Measurements from ENCODE around the gene IRX4. TPM values are rescaled to one million over a fixed set of nuclear protein-coding genes. Genes with fewer than 3 reads are reported as not detected.

IRX4 gene
- total RNA-seq, 4 donors from 2014 or later, result not detected

- no peaks in the 10 kb centered on the region for H3K4me1 ChIP-seq
- H3K4me3 ChIP-seq, result no peak overlapping the region
- TF ChIP-seq POLR2A (IDR thresholded peaks at IDR 0.05) (no peak), CTCF (IDR thresholded peaks at IDR 0.05) (no peak)
- no peaks in the 10 kb centered on the region for H3K9me3 ChIP-seq
- H3K27ac ChIP-seq, result no peak overlapping the region
- no peaks in the 10 kb centered on the region for H3K36me3 ChIP-seq
- H3K27me3 ChIP-seq, result no peaks in the 10 kb centered on the region
- DNase-seq, result peak in 1 of 3 donors; percentile 9
These were observed 47.9 kb downstream of the IRX4 start for GRCh38 chr5:1834721-1835429.

GRCh38 chr5:1834022-1834551, 48.6 kb downstream of the IRX4 start:
- no peaks in the 10 kb centered on the region for H3K9me3 ChIP-seq
- TF ChIP-seq POLR2A (IDR thresholded peaks at IDR 0.05) (no peak), CTCF (IDR thresholded peaks at IDR 0.05) (no peak)
- no peak overlapping the region for H3K4me3 ChIP-seq
- no peaks in the 10 kb centered on the region for H3K4me1 ChIP-seq
- H3K27ac ChIP-seq, result no peak overlapping the region
- H3K36me3 ChIP-seq, result no peaks in the 10 kb centered on the region
- no peaks in the 10 kb centered on the region for H3K27me3 ChIP-seq
- DNase-seq, result no peak

GRCh38 chr5:1833264-1834021, 49.3 kb downstream of the IRX4 start:
- DNase-seq, result peak in 1 of 3 donors; percentile 44
- no peaks in the 10 kb centered on the region for H3K4me1 ChIP-seq
- no peaks in the 10 kb centered on the region for H3K36me3 ChIP-seq
- H3K4me3 ChIP-seq, result no peak overlapping the region
- no peaks in the 10 kb centered on the region for H3K9me3 ChIP-seq
- no peaks in the 10 kb centered on the region for H3K27me3 ChIP-seq
- no peak for TF ChIP-seq POLR2A (IDR thresholded peaks at IDR 0.05)
- no peak for TF ChIP-seq CTCF (IDR thresholded peaks at IDR 0.05)
- H3K27ac ChIP-seq, result no peak overlapping the region

GRCh38 chr5:1832511-1833250, 50.0 kb downstream of the IRX4 start:
- TF ChIP-seq CTCF (IDR thresholded peaks at IDR 0.05) (no peak), POLR2A (IDR thresholded peaks at IDR 0.05) (no peak)
- H3K36me3 ChIP-seq, result no peaks in the 10 kb centered on the region
- H3K27me3 ChIP-seq, result no peaks in the 10 kb centered on the region
- H3K4me1 ChIP-seq, result no peaks in the 10 kb centered on the region
- H3K9me3 ChIP-seq, result no peaks in the 10 kb centered on the region
- peak in 1 of 3 donors; percentile 41 for DNase-seq
- H3K27ac ChIP-seq, result no peak overlapping the region
- H3K4me3 ChIP-seq, result no peak overlapping the region

- Histone ChIP-seq H3K36me3 (no peaks in the 10 kb centered on the region), H3K4me3 (no peak overlapping the region), H3K27ac (no peak overlapping the region), H3K4me1 (no peaks in the 10 kb centered on the region), H3K9me3 (no peaks in the 10 kb centered on the region), H3K27me3 (no peaks in the 10 kb centered on the region)
- TF ChIP-seq CTCF (IDR thresholded peaks at IDR 0.05) (no peak), POLR2A (IDR thresholded peaks at IDR 0.05) (no peak)
- DNase-seq, result peak in 1 of 3 donors; percentile 41
These were observed 50.9 kb downstream of the IRX4 start for GRCh38 chr5:1831677-1832313.
